Hematopoietic multipotent progenitor cell treated with erythropoietin and hydrocortisone succinate and interleukin-3 and kit ligand, for 17 days (in vitro differentiated cells): ENCODE data around the gene GRK2.

Experiments used
- DNase-seq: peaks from one replicate; pipeline ENCODE4 v3.0.0-alpha.2; 2015; ENCODE audit warnings: low spot score

GRK2 gene

GRCh38 chr11:67282155-67282875 lies 16.0 kb downstream of the GRK2 start:
- no peak for DNase-seq

GRCh38 chr11:67282876-67283371 lies 16.7 kb downstream of the GRK2 start:
- DNase-seq, result no peak

GRCh38 chr11:67283481-67283963 lies 17.2 kb downstream of the GRK2 start:
- DNase-seq, result no peak

DNA sequence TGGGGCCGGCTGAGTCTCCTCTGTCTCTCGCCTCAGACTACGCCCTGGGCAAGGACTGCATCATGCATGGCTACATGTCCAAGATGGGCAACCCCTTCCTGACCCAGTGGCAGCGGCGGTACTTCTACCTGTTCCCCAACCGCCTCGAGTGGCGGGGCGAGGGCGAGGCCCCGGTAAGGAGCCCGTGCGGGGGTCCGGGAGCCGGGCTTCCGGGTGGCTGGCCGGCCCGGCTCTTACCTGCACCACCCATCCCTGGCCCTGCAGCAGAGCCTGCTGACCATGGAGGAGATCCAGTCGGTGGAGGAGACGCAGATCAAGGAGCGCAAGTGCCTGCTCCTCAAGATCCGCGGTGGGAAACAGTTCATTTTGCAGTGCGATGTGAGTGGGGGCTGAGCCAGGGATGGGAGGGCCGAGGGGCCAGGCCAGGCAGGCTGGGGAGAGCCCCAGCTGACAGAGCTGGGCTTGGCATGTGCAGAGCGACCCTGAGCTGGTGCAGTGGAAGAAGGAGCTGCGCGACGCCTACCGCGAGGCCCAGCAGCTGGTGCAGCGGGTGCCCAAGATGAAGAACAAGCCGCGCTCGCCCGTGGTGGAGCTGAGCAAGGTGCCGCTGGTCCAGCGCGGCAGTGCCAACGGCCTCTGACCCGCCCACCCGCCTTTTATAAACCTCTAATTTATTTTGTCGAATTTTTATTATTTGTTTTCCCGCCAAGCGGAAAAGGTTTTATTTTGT lies 18.7 kb downstream of the GRK2 start:
- no peak for DNase-seq

- DNase-seq, result no peak
These were observed 19.5 kb downstream of the GRK2 start for GRCh38 chr11:67285541-67286498.

- DNase-seq, result no peak
These were observed 20.5 kb downstream of the GRK2 start for GRCh38 chr11:67286621-67287333.

- DNase-seq, result no peak
These were observed 21.3 kb downstream of the GRK2 start for GRCh38 chr11:67287355-67288197.

GRCh38 chr11:67288198-67288451 lies 21.9 kb downstream of the GRK2 start:
- DNase-seq, result no peak

- peak; percentile 76 for DNase-seq
These were observed 22.4 kb downstream of the GRK2 start for GRCh38 chr11:67288452-67289225.

DNA sequence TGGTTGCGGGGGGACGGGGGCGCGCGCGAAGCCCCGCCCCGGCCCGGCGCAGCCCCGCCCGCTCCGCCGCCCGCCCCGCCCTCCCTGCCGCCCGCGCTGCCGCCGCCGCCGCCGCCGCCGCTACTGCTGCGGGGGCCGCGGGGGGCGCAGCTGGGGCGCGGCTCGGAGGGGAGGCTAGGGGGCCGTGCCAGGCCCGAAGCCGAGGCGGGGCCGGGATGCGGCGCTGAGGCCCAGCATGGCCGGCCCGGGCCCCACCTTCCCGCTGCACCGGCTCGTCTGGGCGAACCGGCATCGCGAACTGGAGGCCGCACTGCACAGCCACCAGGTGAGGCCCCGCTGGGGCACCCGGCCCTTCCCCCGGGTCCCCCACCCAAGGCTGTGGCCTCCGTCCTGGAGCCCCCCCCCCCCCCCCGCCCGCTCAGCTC lies 23.0 kb downstream of the GRK2 start, which contains the start of gene ANKRD13D:
Gene ANKRD13D, plus strand, starts transcription at position 78 of the 425 bp plus-strand sequence. Its CDS starts 158 bp downstream, at position 236.
- no peak for DNase-seq

DNA sequence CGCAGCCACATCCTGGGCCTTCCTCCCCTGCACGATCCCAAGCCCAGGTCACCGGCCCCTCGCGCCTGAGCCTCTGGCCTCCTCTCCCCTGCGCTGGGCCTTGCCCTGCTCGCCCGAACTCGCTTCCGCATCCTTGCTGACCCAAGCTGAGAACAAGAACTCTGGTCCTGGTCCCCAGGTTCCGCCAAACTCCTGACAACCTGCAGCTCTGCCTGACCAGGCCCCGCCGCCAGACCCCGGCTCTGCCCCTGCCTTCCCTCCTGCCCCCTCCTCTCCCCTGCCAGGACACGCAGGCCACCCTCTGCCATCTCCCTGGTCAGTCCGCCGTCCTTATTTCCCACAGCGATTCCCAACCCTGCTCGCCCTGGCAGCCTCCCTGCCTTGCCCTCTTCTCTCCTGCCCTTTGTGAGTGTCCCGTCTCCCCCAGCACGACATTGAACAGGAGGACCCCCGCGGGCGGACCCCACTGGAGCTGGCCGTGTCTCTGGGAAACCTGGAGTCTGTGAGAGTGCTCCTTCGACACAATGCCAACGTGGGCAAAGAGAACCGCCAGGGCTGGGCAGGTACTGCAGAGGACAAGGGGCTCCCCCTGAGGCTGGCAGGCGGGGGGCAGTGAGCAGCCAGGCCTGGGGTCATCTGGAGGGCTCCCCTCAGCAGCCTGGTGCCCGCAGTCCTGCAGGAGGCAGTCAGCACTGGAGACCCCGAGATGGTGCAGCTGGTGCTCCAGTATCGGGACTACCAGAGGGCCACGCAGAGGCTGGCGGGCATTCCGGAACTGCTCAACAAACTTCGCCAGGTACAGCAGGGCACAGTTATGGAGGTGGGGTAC lies 23.6 kb downstream of the GRK2 start:
- no peak for DNase-seq

DNA sequence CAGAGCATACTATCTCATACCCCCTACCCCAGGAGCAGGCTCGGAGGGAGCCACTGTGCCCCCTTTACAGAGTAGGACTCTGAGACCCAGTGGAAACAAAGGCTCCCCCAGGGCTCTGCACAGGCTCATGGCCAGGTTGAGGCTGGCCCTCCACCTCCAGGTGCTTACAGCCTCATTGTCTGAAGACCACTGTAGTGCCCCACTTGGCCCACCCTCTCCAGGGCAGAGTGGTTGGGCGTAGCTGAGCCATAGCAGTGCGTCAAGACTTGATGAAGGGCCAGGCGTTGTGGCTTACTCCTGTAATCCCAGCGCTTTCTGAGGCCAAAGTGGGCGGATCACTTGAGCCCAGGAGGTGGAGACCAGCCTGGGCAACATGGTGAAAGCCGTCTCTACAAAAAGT lies 24.5 kb downstream of the GRK2 start:
- DNase-seq, result no peak

- no peak for DNase-seq
These were observed 25.5 kb downstream of the GRK2 start for GRCh38 chr11:67291481-67292381.

DNA sequence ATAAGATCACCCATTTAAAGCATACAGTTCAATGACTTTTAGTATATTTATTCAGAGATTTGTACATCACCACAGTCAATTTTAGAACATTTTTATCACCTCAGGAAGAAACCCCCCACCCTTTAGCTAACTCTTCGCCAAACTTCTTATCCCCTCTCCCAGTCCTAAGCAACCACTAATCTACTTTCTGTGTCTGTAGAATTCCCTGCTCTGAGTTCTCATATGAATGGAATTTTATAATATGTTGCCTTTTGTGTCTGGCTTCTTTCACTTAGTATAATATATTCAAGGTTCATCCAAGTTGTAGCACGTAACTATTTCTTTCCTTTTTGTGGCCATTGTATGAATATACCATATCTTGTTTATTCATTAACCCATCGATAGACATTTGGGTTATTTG lies 26.4 kb downstream of the GRK2 start:
- no peak for DNase-seq

DNA sequence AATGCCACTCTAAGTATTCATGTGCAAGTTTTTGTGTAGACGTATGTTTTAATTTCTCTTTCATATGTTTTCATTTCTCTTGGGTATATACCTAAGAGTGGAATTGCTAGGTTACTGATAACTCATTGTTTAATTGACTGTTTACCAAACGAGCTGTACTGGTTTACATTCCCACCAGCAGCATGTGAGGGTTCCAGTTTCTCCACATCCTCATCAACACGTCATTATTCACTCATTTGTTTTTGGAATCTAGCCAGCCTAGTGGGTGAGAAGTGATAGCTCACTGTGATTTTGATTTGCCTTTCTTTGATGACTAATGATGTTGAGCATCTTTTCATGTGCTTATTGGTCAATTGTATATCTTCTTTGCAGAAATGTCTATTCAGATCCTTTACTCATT lies 26.8 kb downstream of the GRK2 start:
- no peak for DNase-seq

GRCh38 chr11:67295846-67296245 lies 29.6 kb downstream of the GRK2 start:
- no peak for DNase-seq

DNA sequence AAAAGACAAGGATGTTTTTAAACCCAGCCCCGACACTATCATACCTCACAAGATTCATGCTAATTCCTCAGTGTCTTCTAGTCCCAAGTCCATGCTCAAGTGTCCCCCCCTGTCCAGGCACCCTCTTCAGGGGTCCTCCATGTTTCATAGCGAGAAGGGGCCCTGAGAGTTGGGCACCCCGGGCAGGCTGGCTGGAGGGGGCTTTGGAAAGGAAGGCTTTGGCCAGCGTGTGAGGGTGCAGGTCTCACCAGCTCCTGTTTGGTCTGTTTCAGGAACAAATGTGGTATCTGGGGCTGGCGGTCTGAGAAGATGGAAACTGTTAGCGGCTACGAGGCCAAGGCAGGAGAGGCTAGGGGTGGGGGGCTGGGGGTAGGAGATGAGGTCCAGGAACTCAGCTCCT lies 32.5 kb downstream of the GRK2 start:
- no peak for DNase-seq
